HCT116 (cell line): ENCODE measurements around the gene NTN4. TPM values are rescaled to one million over a fixed set of nuclear protein-coding genes. Genes with fewer than 3 reads are reported as not detected.
A peak's percentile ranks its signal among the peaks of the same experiment; 100 is the strongest.

Source experiments
- ATAC-seq: fragments of 200-7000 bp; cut with Tn5 transposase; 2 replicates; pipeline ENCODE4 v1.9.1; 2020; ENCODE audit warnings: mild to moderate bottlenecking, moderate library complexity
- BruUV-seq: library from RNA; stranded (reverse); fragments of 400-500 nt; replicated peaks from 2 replicates; lab custom pipeline; 2021; lab: Mats Ljungman, UMichigan
- CTCF ChIA-PET: fragments of 300-600 bp; sonication (Branson Sonifier 250); formaldehyde crosslinking; loops from one replicate; lab custom pipeline; 2021; ENCODE audit warnings: antibody characterized with exemption; lab: Charles Lee
- POLR2A ChIA-PET: fragments of 300-600, 350-600 bp; sonication (Branson Sonifier 250); formaldehyde crosslinking; loops from one replicate; lab custom pipeline; 2021; ENCODE audit warnings: antibody characterized with exemption; lab: Charles Lee
- RAD21 ChIA-PET, 2 experiments: fragments of 300-600 bp; sonication (Branson Sonifier 250); formaldehyde crosslinking; loops; one replicate each; lab custom pipeline; 2023; ENCODE audit warnings: low total read pairs in 2 of 2; ENCODE audit not compliant: uncharacterized antibody in 2 of 2, unreplicated experiment in 2 of 2, low non-redundant PET in 1 of 2; lab: Charles Lee
- DNase-seq: peaks from one replicate; pipeline ENCODE4 v3.0.0-alpha.2; 2010; ENCODE audit warnings: low read depth, low spot score
- H2AFZ ChIP-seq: fragments of 200-600 bp; shearing (Covaris generic), sonication (generic); 2 replicates; pipeline ENCODE4 v1.6.1; 2017; ENCODE audit warnings: low read depth, mixed run types, mixed read lengths, antibody characterized with exemption, low read length; ENCODE audit not compliant: poor library complexity, severe bottlenecking
- H3K27ac ChIP-seq: 2 replicates; pipeline ENCODE4 v1.5.1; 2012; ENCODE audit warnings: low read depth, low read length
- H3K27me3 ChIP-seq: fragments of 200-600 bp; sonication (generic); 2 replicates; pipeline ENCODE4 v1.6.1; 2016; ENCODE audit warnings: mixed run types, low read length, mixed read lengths; ENCODE audit not compliant: insufficient read depth
- H3K36me3 ChIP-seq, 2 experiments: fragments of 200-500 bp in 1 of 2; fragments of 200-600 bp in 1 of 2; sonication (Bioruptor generic) in 1 of 2; sonication (generic) in 1 of 2; 2 replicates each; pipeline versions ENCODE4 v1.5.1 to v1.6.1; 2014 to 2016; ENCODE audit warnings: low read length in 2 of 2, inconsistent platforms in 1 of 2, mixed read lengths in 1 of 2, mixed run types in 1 of 2; ENCODE audit not compliant: insufficient read depth in 2 of 2, control insufficient read depth in 1 of 2
- H3K4me1 ChIP-seq, 2 experiments: fragments of 200-600 bp in 1 of 2; sonication (generic) in 1 of 2; 2 replicates each; pipeline versions ENCODE4 v1.5.1 to v1.6.1; 2012 to 2017; ENCODE audit warnings: low read length in 2 of 2, inconsistent platforms in 1 of 2, mild to moderate bottlenecking in 1 of 2, mixed read lengths in 1 of 2, mixed run types in 1 of 2, moderate library complexity in 1 of 2; ENCODE audit not compliant: insufficient read depth in 2 of 2, control insufficient read depth in 1 of 2
- H3K4me2 ChIP-seq: fragments of 200-600 bp; sonication (generic); 2 replicates; pipeline ENCODE4 v1.6.1; 2017; ENCODE audit warnings: mixed run types, low read length, mixed read lengths
- H3K4me3 ChIP-seq, 2 experiments: fragments of 200-600 bp in 1 of 2; sonication (generic) in 1 of 2; replicated peaks in 1 of 2; 2 replicates each; pipeline ENCODE4 v1.5.1; 2011 to 2016; ENCODE audit warnings: low read length in 2 of 2, control low read depth in 1 of 2, low read depth in 1 of 2, mild to moderate bottlenecking in 1 of 2, mixed read lengths in 1 of 2, mixed run types in 1 of 2
- H3K79me2 ChIP-seq: fragments of 200-600 bp; sonication (generic); 2 replicates; pipeline ENCODE4 v1.6.1; 2017; ENCODE audit warnings: mild to moderate bottlenecking, mixed run types, low read length, moderate library complexity, mixed read lengths; ENCODE audit not compliant: insufficient read depth
- H3K9ac ChIP-seq: fragments of 200-600 bp; sonication (generic); 2 replicates; pipeline ENCODE4 v1.6.1; 2016; ENCODE audit warnings: low read length, mixed read lengths
- H3K9me2 ChIP-seq: fragments of 200-600 bp; sonication (generic), shearing (Covaris generic); 2 replicates; pipeline ENCODE4 v1.6.1; 2017; ENCODE audit warnings: mixed run types, mild to moderate bottlenecking, moderate library complexity; ENCODE audit not compliant: insufficient read depth
- H3K9me3 ChIP-seq, 2 experiments: fragments of 200-500 bp in 1 of 2; fragments of 200-600 bp in 1 of 2; sonication (Bioruptor generic) in 1 of 2; sonication (generic) in 1 of 2; 2 replicates each; pipeline ENCODE4 v1.6.1; 2014 to 2017; ENCODE audit warnings: low read length in 2 of 2, mixed read lengths in 2 of 2, inconsistent platforms in 1 of 2, low read depth in 1 of 2, mild to moderate bottlenecking in 1 of 2, mixed run types in 1 of 2, moderate library complexity in 1 of 2; ENCODE audit not compliant: control insufficient read depth in 1 of 2, insufficient read depth in 1 of 2
- H4K20me1 ChIP-seq: fragments of 200-600 bp; sonication (generic), shearing (Covaris generic); 2 replicates; pipeline ENCODE4 v1.6.1; 2017; ENCODE audit warnings: mixed run types, mild to moderate bottlenecking, moderate library complexity; ENCODE audit not compliant: insufficient read depth
- CEBPB ChIP-seq: IDR thresholded peaks from 2 replicates; pipeline ENCODE4 v1.6.1; 2012; ENCODE audit warnings: low read depth
- FOSL1 ChIP-seq: IDR thresholded peaks from 2 replicates; pipeline ENCODE4 v1.6.1; 2012; ENCODE audit warnings: low read depth
- JUND ChIP-seq: IDR thresholded peaks from 2 replicates; pipeline ENCODE4 v1.6.1; 2012
- SP1 ChIP-seq: IDR thresholded peaks from 2 replicates; pipeline ENCODE4 v1.6.1; 2012; ENCODE audit warnings: low read depth
- ZNF274 ChIP-seq: fragments of 200-500 bp; sonication (Bioruptor generic); IDR thresholded peaks from 2 replicates; pipeline ENCODE4 v1.6.1; 2014; ENCODE audit warnings: mild to moderate bottlenecking, low read depth, low read length, inconsistent platforms
- intact Hi-C: fragments of 100-400 bp; cut with micrococcal nuclease; formaldehyde crosslinking; loops from 2 replicates; pipeline ENCODE4 v1.10.0; 2022
- total RNA-seq: library from RNA; stranded (reverse); gene quantifications from one replicate; pipeline ENCODE4 v1.2.1, GENCODE V29; 2021; ENCODE audit not compliant: unreplicated experiment
- TF ChIP-seq, protein P1 (sequence below), 3 experiments: fragments of 200-600 bp in 1 of 3; sonication (generic) in 1 of 3; IDR thresholded peaks in 2 of 3; conservative IDR thresholded peaks in 1 of 3; 2 replicates each; pipeline ENCODE4 v1.5.1; 2012 to 2017; ENCODE audit warnings: low read depth in 2 of 3, low read length in 2 of 3, antibody characterized with exemption in 1 of 3, borderline replicate concordance in 1 of 3, control low read depth in 1 of 3, mild to moderate bottlenecking in 1 of 3, mixed read lengths in 1 of 3, mixed run types in 1 of 3, moderate library complexity in 1 of 3; ENCODE audit not compliant: insufficient read depth in 1 of 3
- TF ChIP-seq, protein P2 (sequence below): IDR thresholded peaks from 2 replicates; pipeline ENCODE4 v1.6.1; 2012; ENCODE audit warnings: low read depth
- TF ChIP-seq, protein P3 (sequence below): IDR thresholded peaks from 2 replicates; pipeline ENCODE4 v1.6.1; 2011; ENCODE audit warnings: mild to moderate bottlenecking, low read length, moderate library complexity; ENCODE audit not compliant: insufficient replicate concordance; ENCODE audit errors: extremely low read depth

The NTN4 gene
- total RNA-seq, 1 experiment from 2014 or later, result 4.3 TPM

DNA sequence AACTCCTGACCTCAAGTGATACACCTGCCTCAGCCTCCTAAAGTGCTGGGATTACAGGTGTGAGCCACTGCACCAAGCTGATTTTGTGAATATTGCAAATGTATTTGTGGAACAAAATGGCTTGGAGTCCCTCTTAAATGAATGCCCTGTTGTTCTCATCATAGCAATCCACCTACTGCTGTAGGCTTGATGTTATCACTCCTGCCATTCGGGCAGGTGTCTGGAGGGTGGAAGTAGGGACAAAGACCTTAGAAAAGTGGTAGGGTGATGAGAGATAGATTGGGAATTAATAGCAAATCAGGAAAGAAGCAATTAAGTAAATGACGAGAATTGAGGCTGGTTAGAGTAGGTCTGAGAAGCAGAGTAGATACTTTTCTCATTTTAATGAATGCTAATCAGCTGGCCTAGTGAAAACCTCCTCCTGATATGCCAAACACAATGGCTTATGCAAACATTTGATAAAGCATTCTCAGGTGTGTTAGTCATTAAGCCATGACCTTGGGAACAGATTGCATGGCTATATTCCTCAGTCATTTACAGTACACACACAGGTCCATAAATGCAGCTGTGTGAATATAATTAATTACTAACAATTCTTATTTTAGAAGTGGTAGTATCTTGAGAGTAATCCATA lies 178.8 kb downstream of the NTN4 start:
- H4K20me1 ChIP-seq, result no peaks in the 10 kb centered on the region
- intact Hi-C loops, result no loop called here
- H3K4me1 ChIP-seq, result peaks cover 6 to 11% of the 10 kb centered on the region in 2 experiments
- H3K27ac ChIP-seq, result no peak overlapping the region
- H3K79me2 ChIP-seq, result no peaks in the 10 kb centered on the region
- H3K4me2 ChIP-seq, result peak overlapping the region; percentile 36
- no peaks in the 10 kb centered on the region for H3K36me3 ChIP-seq
- H3K27me3 ChIP-seq, result no peaks in the 10 kb centered on the region
- H3K9me3 ChIP-seq, result no peaks in the 10 kb centered on the region
- POLR2A ChIA-PET, result no interaction called here
- no peak overlapping the region for H3K4me3 ChIP-seq
- no peak overlapping the region for H2AFZ ChIP-seq
- RAD21 ChIA-PET, result no interaction called here
- DNase-seq (peak; percentile 34), ATAC-seq (peak; percentile 79)
- CTCF ChIA-PET, result no interaction called here
- peak; percentile 29; the same call in 1 of the 2 replicates for TF ChIP-seq SP1
- peak; percentile 48; the same call in 1 of the 2 replicates for TF ChIP-seq JUND
- TF ChIP-seq, protein P1, sequence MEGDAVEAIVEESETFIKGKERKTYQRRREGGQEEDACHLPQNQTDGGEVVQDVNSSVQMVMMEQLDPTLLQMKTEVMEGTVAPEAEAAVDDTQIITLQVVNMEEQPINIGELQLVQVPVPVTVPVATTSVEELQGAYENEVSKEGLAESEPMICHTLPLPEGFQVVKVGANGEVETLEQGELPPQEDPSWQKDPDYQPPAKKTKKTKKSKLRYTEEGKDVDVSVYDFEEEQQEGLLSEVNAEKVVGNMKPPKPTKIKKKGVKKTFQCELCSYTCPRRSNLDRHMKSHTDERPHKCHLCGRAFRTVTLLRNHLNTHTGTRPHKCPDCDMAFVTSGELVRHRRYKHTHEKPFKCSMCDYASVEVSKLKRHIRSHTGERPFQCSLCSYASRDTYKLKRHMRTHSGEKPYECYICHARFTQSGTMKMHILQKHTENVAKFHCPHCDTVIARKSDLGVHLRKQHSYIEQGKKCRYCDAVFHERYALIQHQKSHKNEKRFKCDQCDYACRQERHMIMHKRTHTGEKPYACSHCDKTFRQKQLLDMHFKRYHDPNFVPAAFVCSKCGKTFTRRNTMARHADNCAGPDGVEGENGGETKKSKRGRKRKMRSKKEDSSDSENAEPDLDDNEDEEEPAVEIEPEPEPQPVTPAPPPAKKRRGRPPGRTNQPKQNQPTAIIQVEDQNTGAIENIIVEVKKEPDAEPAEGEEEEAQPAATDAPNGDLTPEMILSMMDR (IDR thresholded peaks at IDR 0.05 in 2 of 3, conservative IDR thresholded peaks at IDR 0.05 in 1 of 3; ENCODE audit: borderline replicate concordance in 1 of 3, insufficient read depth in 1 of 3, low read depth in 2 of 3, low read length in 2 of 3), result no peak
- no peak for TF ChIP-seq ZNF274
- peak; percentile 44; the same call in 1 of the 2 replicates for TF ChIP-seq CEBPB
- TF ChIP-seq, protein P2, sequence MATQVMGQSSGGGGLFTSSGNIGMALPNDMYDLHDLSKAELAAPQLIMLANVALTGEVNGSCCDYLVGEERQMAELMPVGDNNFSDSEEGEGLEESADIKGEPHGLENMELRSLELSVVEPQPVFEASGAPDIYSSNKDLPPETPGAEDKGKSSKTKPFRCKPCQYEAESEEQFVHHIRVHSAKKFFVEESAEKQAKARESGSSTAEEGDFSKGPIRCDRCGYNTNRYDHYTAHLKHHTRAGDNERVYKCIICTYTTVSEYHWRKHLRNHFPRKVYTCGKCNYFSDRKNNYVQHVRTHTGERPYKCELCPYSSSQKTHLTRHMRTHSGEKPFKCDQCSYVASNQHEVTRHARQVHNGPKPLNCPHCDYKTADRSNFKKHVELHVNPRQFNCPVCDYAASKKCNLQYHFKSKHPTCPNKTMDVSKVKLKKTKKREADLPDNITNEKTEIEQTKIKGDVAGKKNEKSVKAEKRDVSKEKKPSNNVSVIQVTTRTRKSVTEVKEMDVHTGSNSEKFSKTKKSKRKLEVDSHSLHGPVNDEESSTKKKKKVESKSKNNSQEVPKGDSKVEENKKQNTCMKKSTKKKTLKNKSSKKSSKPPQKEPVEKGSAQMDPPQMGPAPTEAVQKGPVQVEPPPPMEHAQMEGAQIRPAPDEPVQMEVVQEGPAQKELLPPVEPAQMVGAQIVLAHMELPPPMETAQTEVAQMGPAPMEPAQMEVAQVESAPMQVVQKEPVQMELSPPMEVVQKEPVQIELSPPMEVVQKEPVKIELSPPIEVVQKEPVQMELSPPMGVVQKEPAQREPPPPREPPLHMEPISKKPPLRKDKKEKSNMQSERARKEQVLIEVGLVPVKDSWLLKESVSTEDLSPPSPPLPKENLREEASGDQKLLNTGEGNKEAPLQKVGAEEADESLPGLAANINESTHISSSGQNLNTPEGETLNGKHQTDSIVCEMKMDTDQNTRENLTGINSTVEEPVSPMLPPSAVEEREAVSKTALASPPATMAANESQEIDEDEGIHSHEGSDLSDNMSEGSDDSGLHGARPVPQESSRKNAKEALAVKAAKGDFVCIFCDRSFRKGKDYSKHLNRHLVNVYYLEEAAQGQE, result no peak
- TF ChIP-seq FOSL1, result peak; percentile 59
- TF ChIP-seq, protein P3, sequence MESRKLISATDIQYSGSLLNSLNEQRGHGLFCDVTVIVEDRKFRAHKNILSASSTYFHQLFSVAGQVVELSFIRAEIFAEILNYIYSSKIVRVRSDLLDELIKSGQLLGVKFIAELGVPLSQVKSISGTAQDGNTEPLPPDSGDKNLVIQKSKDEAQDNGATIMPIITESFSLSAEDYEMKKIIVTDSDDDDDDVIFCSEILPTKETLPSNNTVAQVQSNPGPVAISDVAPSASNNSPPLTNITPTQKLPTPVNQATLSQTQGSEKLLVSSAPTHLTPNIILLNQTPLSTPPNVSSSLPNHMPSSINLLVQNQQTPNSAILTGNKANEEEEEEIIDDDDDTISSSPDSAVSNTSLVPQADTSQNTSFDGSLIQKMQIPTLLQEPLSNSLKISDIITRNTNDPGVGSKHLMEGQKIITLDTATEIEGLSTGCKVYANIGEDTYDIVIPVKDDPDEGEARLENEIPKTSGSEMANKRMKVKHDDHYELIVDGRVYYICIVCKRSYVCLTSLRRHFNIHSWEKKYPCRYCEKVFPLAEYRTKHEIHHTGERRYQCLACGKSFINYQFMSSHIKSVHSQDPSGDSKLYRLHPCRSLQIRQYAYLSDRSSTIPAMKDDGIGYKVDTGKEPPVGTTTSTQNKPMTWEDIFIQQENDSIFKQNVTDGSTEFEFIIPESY, result no peak
- no TSS peak for BruUV-seq
- no peaks in the 10 kb centered on the region for H3K9me2 ChIP-seq
- H3K9ac ChIP-seq, result no peak overlapping the region
